Measurements from ENCODE around the gene NUDCD3.
"Not testable (repeated sequence)": the region's sequence is repeated elsewhere in the genome, so short reads cannot be mapped to it uniquely, and the experiment has no call there.

Gene NUDCD3

DNA sequence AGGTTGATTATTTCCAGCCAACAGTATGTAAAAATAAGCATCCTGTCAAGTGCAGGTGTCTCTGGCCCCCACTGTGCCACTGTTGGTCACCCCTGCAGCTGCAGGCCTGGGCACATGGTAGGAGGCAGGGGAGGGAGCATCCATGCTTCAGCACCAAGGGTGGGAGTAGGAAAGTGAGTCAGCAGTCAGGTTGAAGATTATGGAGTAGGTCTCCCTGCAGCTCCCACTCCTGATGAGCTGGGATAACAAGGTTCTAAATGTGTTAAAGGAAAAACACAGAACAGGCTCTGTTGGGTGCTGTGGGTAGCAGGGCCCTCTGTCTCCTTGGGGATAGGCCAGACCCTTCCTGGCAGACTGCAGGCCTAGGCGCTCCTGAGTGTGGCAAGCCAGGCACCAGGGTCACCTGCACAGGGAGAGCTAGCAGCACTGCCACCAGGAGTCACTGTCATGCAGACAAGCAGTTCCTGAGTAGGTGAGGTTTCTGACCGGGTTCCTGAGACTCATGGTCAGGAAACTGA lies 59.3 kb downstream of the NUDCD3 start:
- Histone ChIP-seq H3K9me3 (ENCODE audit: control insufficient read depth, insufficient read depth, low read length) (no peaks in the 10 kb centered on the region), H3K9me2 (replicated peaks; ENCODE audit: control insufficient read depth, low read length) (no peaks in the 10 kb centered on the region), H3K4me1 (ENCODE audit: control insufficient read depth, low read length) (peaks cover 79% of the 10 kb centered on the region), H3K27ac (ENCODE audit: low read depth, low read length) (peak overlapping the region; percentile 86), H3K79me2 (ENCODE audit: control insufficient read depth, low read length) (peaks cover 93% of the 10 kb centered on the region), H3F3A (ENCODE audit: control insufficient read depth, insufficient read depth) (peaks cover 9% of the 10 kb centered on the region; the same call in 1 of the 2 replicates), H3K36me3 (ENCODE audit: control insufficient read depth, low read length) (peaks cover 52% of the 10 kb centered on the region), H3K27me3 (ENCODE audit: control insufficient read depth, low read length) (no peaks in the 10 kb centered on the region), H3K4me3 (ENCODE audit: low read length) (peak overlapping the region; percentile 62), H4K20me1 (ENCODE audit: control insufficient read depth, insufficient read depth, low read depth, low read length) (no peaks in the 10 kb centered on the region), H3K4me2 (ENCODE audit: low read length) (peak overlapping the region; percentile 89)
- peak; percentile 85 for TF ChIP-seq CTCF (IDR thresholded peaks at IDR 0.05; ENCODE audit: low read depth, low read length, poor library complexity, severe bottlenecking)
- no peak for TF ChIP-seq EZH2phosphoT487 (IDR thresholded peaks at IDR 0.05; ENCODE audit: borderline replicate concordance, low read length)

- Histone ChIP-seq H4K20me1 (ENCODE audit: control insufficient read depth, insufficient read depth, low read depth, low read length) (no peaks in the 10 kb centered on the region), H3K27ac (ENCODE audit: low read depth, low read length) (peak overlapping the region; percentile 86), H3F3A (ENCODE audit: control insufficient read depth, insufficient read depth) (peaks cover 7% of the 10 kb centered on the region; the same call in 1 of the 2 replicates), H3K9me3 (ENCODE audit: control insufficient read depth, insufficient read depth, low read length) (no peaks in the 10 kb centered on the region), H3K9me2 (replicated peaks; ENCODE audit: control insufficient read depth, low read length) (no peaks in the 10 kb centered on the region), H3K4me1 (ENCODE audit: control insufficient read depth, low read length) (peaks cover 79% of the 10 kb centered on the region), H3K79me2 (ENCODE audit: control insufficient read depth, low read length) (peaks cover 87% of the 10 kb centered on the region), H3K36me3 (ENCODE audit: control insufficient read depth, low read length) (peaks cover 58% of the 10 kb centered on the region), H3K27me3 (ENCODE audit: control insufficient read depth, low read length) (no peaks in the 10 kb centered on the region), H3K4me3 (ENCODE audit: low read length) (peak overlapping the region; percentile 62), H3K4me2 (ENCODE audit: low read length) (peak overlapping the region; percentile 89)
- no peak for TF ChIP-seq CTCF (IDR thresholded peaks at IDR 0.05; ENCODE audit: low read depth, low read length, poor library complexity, severe bottlenecking)
- no peak for TF ChIP-seq EZH2phosphoT487 (IDR thresholded peaks at IDR 0.05; ENCODE audit: borderline replicate concordance, low read length)
Measured at GRCh38 chr7:44430054-44430453, 60.4 kb downstream of the NUDCD3 start.

DNA sequence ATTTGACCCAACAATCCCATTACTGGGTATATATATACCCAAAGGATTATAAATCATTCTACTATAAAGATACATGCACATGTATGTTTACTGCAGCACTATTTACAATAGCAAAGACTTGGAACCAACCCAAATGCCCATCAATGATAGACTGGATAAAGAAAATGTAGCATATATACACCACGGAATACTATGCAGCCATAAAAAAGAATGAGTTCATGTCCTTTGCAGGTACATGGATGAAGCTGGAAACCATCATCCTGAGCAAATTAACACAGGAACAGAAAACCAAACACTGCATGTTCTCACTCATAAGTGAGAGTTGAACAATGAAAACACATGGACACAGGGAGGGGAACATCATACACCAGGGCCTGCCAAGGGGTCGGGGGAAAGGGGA lies 65.7 kb downstream of the NUDCD3 start:
- not testable (repeated sequence) for H3K4me3 ChIP-seq (ENCODE audit: low read length); H3K27ac ChIP-seq (ENCODE audit: low read depth, low read length); H3F3A ChIP-seq (ENCODE audit: control insufficient read depth, insufficient read depth); H3K9me3 ChIP-seq (ENCODE audit: control insufficient read depth, insufficient read depth, low read length); H3K27me3 ChIP-seq (ENCODE audit: control insufficient read depth, low read length); H4K20me1 ChIP-seq (ENCODE audit: control insufficient read depth, insufficient read depth, low read depth, low read length); H3K4me2 ChIP-seq (ENCODE audit: low read length); H3K9me2 ChIP-seq (replicated peaks; ENCODE audit: control insufficient read depth, low read length)
- Histone ChIP-seq H3K4me1 (ENCODE audit: control insufficient read depth, low read length) (peaks cover 66% of the 10 kb centered on the region), H3K79me2 (ENCODE audit: control insufficient read depth, low read length) (peaks cover 68% of the 10 kb centered on the region), H3K36me3 (ENCODE audit: control insufficient read depth, low read length) (peaks cover 43% of the 10 kb centered on the region)

- no peak overlapping the region for H3K27ac ChIP-seq (ENCODE audit: low read depth, low read length)
- H3K9me3 ChIP-seq (ENCODE audit: control insufficient read depth, insufficient read depth, low read length): peaks cover 1% of the 10 kb centered on the region; the same call in 1 of the 2 replicates
- H3K4me1 ChIP-seq (ENCODE audit: control insufficient read depth, low read length): peaks cover 54% of the 10 kb centered on the region
- H3K79me2 ChIP-seq (ENCODE audit: control insufficient read depth, low read length): peaks cover 76% of the 10 kb centered on the region
- peaks cover 3% of the 10 kb centered on the region; the same call in 1 of the 2 replicates for H3F3A ChIP-seq (ENCODE audit: control insufficient read depth, insufficient read depth)
- H3K9me2 ChIP-seq (replicated peaks; ENCODE audit: control insufficient read depth, low read length): no peaks in the 10 kb centered on the region
- no peaks in the 10 kb centered on the region for H3K27me3 ChIP-seq (ENCODE audit: control insufficient read depth, low read length)
- peaks cover 57% of the 10 kb centered on the region for H3K36me3 ChIP-seq (ENCODE audit: control insufficient read depth, low read length)
- H3K4me2 ChIP-seq (ENCODE audit: low read length): no peak overlapping the region
- H3K4me3 ChIP-seq (ENCODE audit: low read length): no peak overlapping the region
- TF ChIP-seq EZH2phosphoT487 (IDR thresholded peaks at IDR 0.05; ENCODE audit: borderline replicate concordance, low read length): no peak
- TF ChIP-seq CTCF (IDR thresholded peaks at IDR 0.05; ENCODE audit: low read depth, low read length, poor library complexity, severe bottlenecking): no peak
- no peaks in the 10 kb centered on the region for H4K20me1 ChIP-seq (ENCODE audit: control insufficient read depth, insufficient read depth, low read depth, low read length)
Measured at GRCh38 chr7:44416941-44417340, 73.5 kb downstream of the NUDCD3 start.
